Endodermal cell (in vitro differentiated cells): ENCODE results near the gene UGT3A2. TPM values are rescaled to one million over a fixed set of nuclear protein-coding genes. Genes with fewer than 3 reads are reported as not detected.

Experiments used
- DNase-seq: peaks from one replicate; pipeline ENCODE4 v3.0.0-alpha.2; 2017
- H3K27ac ChIP-seq: 2 replicates; pipeline ENCODE4 v1.5.1; 2013; ENCODE audit warnings: mild to moderate bottlenecking, low read depth, low read length, moderate library complexity
- H3K27me3 ChIP-seq: 2 replicates; pipeline ENCODE4 v1.6.1; 2013; ENCODE audit warnings: mild to moderate bottlenecking, low read length, moderate library complexity; ENCODE audit not compliant: insufficient read depth, control insufficient read depth, poor library complexity, severe bottlenecking
- H3K36me3 ChIP-seq: 2 replicates; pipeline ENCODE4 v1.7.0; 2013; ENCODE audit warnings: mild to moderate bottlenecking, low read length, moderate library complexity; ENCODE audit not compliant: control insufficient read depth, insufficient read depth
- H3K4me1 ChIP-seq: one replicate; pipeline ENCODE4 v1.7.0; 2013; ENCODE audit warnings: low read length; ENCODE audit not compliant: control insufficient read depth, insufficient read depth
- H3K4me3 ChIP-seq: 2 replicates; pipeline ENCODE4 v1.5.1; 2013; ENCODE audit warnings: mild to moderate bottlenecking, low read length, moderate library complexity
- H3K9ac ChIP-seq: 2 replicates; pipeline ENCODE4 v1.6.1; 2013; ENCODE audit warnings: mild to moderate bottlenecking, low read length, moderate library complexity; ENCODE audit not compliant: poor library complexity, severe bottlenecking; ENCODE audit errors: extremely low read depth
- H3K9me3 ChIP-seq: 2 replicates; pipeline ENCODE4 v1.6.1; 2013; ENCODE audit warnings: mild to moderate bottlenecking, low read length, moderate library complexity; ENCODE audit not compliant: control insufficient read depth
- H3K27ac Mint-ChIP-seq: 2 replicates; pipeline ENCODE4 v1.8.0; 2020; ENCODE audit warnings: mixed read lengths
- H3K27me3 Mint-ChIP-seq: 2 replicates; pipeline ENCODE4 v1.8.0; 2021; ENCODE audit warnings: mild to moderate bottlenecking, mixed read lengths; ENCODE audit not compliant: insufficient read depth
- H3K36me3 Mint-ChIP-seq: 2 replicates; pipeline ENCODE4 v1.8.0; 2020; ENCODE audit warnings: low read depth, mixed read lengths
- H3K4me1 Mint-ChIP-seq: 2 replicates; pipeline ENCODE4 v1.8.0; 2020; ENCODE audit warnings: mixed read lengths
- H3K4me3 Mint-ChIP-seq: 2 replicates; pipeline ENCODE4 v1.8.0; 2020; ENCODE audit warnings: mild to moderate bottlenecking, moderate library complexity, mixed read lengths
- H3K9me3 Mint-ChIP-seq: 2 replicates; pipeline ENCODE4 v1.8.0; 2020; ENCODE audit warnings: mild to moderate bottlenecking, mixed read lengths
- CTCF ChIP-seq: fragments of 200-600 bp; sonication (generic); conservative IDR thresholded peaks from 2 replicates; pipeline ENCODE4 v1.5.0; 2021; ENCODE audit warnings: antibody characterized with exemption, mild to moderate bottlenecking
- WGBS, 2 experiments: methylation state at CpG; one replicate each; pipeline versions ENCODE4 v1.1.5 to v1.1.7; 2013; ENCODE audit warnings: missing lambda C conversion rate in 2 of 2, mixed read lengths in 1 of 2; ENCODE audit not compliant: insufficient coverage in 1 of 2, insufficient read length in 1 of 2; 5-methylcytosine and 5-hydroxymethylcytosine counted together
- total RNA-seq, 2 donors: library from RNA; stranded (reverse); fragmentation: NEBNext Ultra II Directional in 1 of 2; extraction: Animal tissue kit (Norgen Biotek cat#: 25700) in 1 of 2; gene quantifications; 2 replicates in 1 of 2; 3 replicates in 1 of 2; pipeline ENCODE4 v1.2.1, GENCODE V29; 2021

The UGT3A2 gene
- total RNA-seq, 2 donors from 2014 or later = 15.5 to 25.3 TPM

DNA sequence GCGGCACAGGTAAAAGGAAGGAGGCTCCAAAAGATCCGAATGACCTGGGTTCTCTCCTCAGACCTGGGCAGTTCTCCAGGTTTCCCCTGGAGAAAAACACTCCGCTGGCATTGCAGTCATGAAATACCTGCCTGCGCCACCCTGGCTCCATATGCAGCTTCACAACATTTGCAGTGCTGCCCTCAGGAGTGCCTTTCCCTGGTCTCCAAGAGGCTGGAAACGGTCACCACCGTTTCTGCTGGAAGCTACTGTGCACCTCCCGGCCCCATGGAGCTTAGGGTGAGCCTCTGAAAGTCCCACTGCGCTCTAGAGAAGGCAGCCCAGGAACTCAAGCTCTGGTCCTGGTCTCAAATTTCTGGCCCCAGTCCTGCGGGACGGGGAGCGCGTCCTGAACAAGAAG lies 76.2 kb downstream of the UGT3A2 start:
- Mint-ChIP-seq H3K27ac (peak overlapping the region; percentile 82), H3K9me3 (no peaks in the 10 kb centered on the region), H3K27me3 (peaks cover 50% of the 10 kb centered on the region), H3K4me3 (peak overlapping the region; percentile 71), H3K4me1 (peaks cover 11% of the 10 kb centered on the region), H3K36me3 (no peaks in the 10 kb centered on the region)
- Histone ChIP-seq H3K9me3 (no peaks in the 10 kb centered on the region), H3K9ac (peak overlapping the region; percentile 66), H3K27me3 (peaks cover 17% of the 10 kb centered on the region), H3K4me3 (peak overlapping the region; percentile 84), H3K4me1 (no peaks in the 10 kb centered on the region), H3K27ac (no peak overlapping the region), H3K36me3 (no peaks in the 10 kb centered on the region)
- TF ChIP-seq CTCF = no peak
- WGBS, 2 experiments = 38 to 52% methylated on average over 8 to 12 of the region's 12 CpGs
- DNase-seq = no peak

- Histone ChIP-seq H3K27me3 (peaks cover 17% of the 10 kb centered on the region), H3K36me3 (no peaks in the 10 kb centered on the region), H3K9me3 (no peaks in the 10 kb centered on the region), H3K9ac (no peak overlapping the region), H3K4me3 (no peak overlapping the region), H3K4me1 (no peaks in the 10 kb centered on the region), H3K27ac (no peak overlapping the region)
- Mint-ChIP-seq H3K4me1 (peaks cover 11% of the 10 kb centered on the region), H3K9me3 (peaks cover 4% of the 10 kb centered on the region), H3K36me3 (no peaks in the 10 kb centered on the region), H3K27ac (no peak overlapping the region), H3K27me3 (peaks cover 41% of the 10 kb centered on the region), H3K4me3 (no peak overlapping the region)
- WGBS, 2 experiments = 73 to 79% methylated on average over 3 to 4 of the region's 4 CpGs
- DNase-seq = no peak
- no peak for TF ChIP-seq CTCF
Observed at GRCh38 chr5:35988529-35988928, 78.2 kb downstream of the UGT3A2 start.

DNA sequence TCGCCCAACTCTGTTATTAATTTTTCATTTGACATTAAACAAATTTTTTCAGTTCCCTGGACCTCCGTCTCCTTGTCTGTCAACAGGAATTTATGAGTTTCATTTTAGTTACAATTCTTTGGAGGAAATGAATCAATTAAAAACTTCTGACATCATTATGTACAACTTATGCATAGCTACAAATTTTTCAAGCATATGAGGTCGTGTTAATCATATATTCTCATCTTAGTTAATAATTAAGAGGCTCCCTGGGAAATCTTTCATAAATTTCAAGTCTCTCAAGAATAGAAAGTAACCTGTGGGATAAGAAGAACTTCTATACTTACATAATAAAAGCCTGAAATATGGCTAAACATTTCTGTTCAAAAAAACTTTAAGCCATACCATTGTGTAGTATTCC lies 78.9 kb downstream of the UGT3A2 start:
- H3K27me3 ChIP-seq = peaks cover 17% of the 10 kb centered on the region
- peaks cover 3% of the 10 kb centered on the region for H3K9me3 ChIP-seq
- no peak overlapping the region for H3K27ac ChIP-seq
- no peak for DNase-seq
- no peak overlapping the region for H3K9ac ChIP-seq
- no peaks in the 10 kb centered on the region for H3K36me3 ChIP-seq
- no peaks in the 10 kb centered on the region for H3K36me3 Mint-ChIP-seq
- TF ChIP-seq CTCF = no peak
- no peak overlapping the region for H3K4me3 ChIP-seq
- no peak overlapping the region for H3K4me3 Mint-ChIP-seq
- H3K9me3 Mint-ChIP-seq = peaks cover 11% of the 10 kb centered on the region
- no peaks in the 10 kb centered on the region for H3K4me1 ChIP-seq
- WGBS, 2 experiments = 78 to 80% methylated on average over 1 to 3 of the region's 3 CpGs
- peaks cover 11% of the 10 kb centered on the region for H3K4me1 Mint-ChIP-seq
- H3K27me3 Mint-ChIP-seq = peaks cover 34% of the 10 kb centered on the region
- no peak overlapping the region for H3K27ac Mint-ChIP-seq

Other genes starting within 250 kb of the UGT3A2 start
- gene IL7R, start 210.0 kb downstream of the UGT3A2 start, total RNA-seq = under 1 TPM; 0.69 to 0.79 TPM
- gene CAPSL, start 128.3 kb downstream of the UGT3A2 start, total RNA-seq = not detected
- gene UGT3A1, start 75.5 kb downstream of the UGT3A2 start, total RNA-seq = 10 to 100 TPM in 1 of 2 donors, 1 to 10 TPM in 1; 4.7 to 10.6 TPM
- 1 to 10 TPM; 5.5 to 7.4 TPM for gene LMBRD2, start 85.0 kb upstream of the UGT3A2 start, total RNA-seq
- 10 to 100 TPM; 82.2 to 91.1 TPM for gene SKP2, start 85.2 kb upstream of the UGT3A2 start, total RNA-seq
- gene NADK2, start 175.0 kb upstream of the UGT3A2 start, total RNA-seq = 10 to 100 TPM; 27.5 to 44.5 TPM
- gene RANBP3L, start 235.0 kb upstream of the UGT3A2 start, total RNA-seq = not detected